H9 (cell line): ENCODE data around the gene TTN. TPM values are rescaled to one million over a fixed set of nuclear protein-coding genes. Genes with fewer than 3 reads are reported as not detected.

Experiments
- DNase-seq: peaks from one replicate; pipeline ENCODE4 v3.0.0-alpha.2; 2017
- H2AFZ ChIP-seq: one replicate; pipeline ENCODE4 v1.6.1; 2013; ENCODE audit warnings: mild to moderate bottlenecking, low read length, control low read depth, moderate library complexity
- H2AK5ac ChIP-seq: 2 replicates; pipeline ENCODE4 v1.6.1; 2013; ENCODE audit warnings: low read length, control low read depth, mixed read lengths; ENCODE audit not compliant: insufficient read length
- H2BK120ac ChIP-seq: one replicate; pipeline ENCODE4 v1.6.1; 2013; ENCODE audit warnings: low read depth, mild to moderate bottlenecking, low read length, control low read depth, inconsistent platforms; ENCODE audit not compliant: poor library complexity, severe bottlenecking
- H2BK12ac ChIP-seq: 2 replicates; pipeline ENCODE4 v1.6.1; 2013; ENCODE audit warnings: low read length, control low read depth, mixed read lengths, low read depth; ENCODE audit not compliant: insufficient read length
- H2BK15ac ChIP-seq: 2 replicates; pipeline ENCODE4 v1.6.1; 2013; ENCODE audit warnings: low read depth, low read length, control low read depth
- H2BK20ac ChIP-seq: one replicate; pipeline ENCODE4 v1.6.1; 2013; ENCODE audit warnings: low read depth, mild to moderate bottlenecking, low read length, control low read depth, inconsistent platforms; ENCODE audit not compliant: poor library complexity, severe bottlenecking
- H2BK5ac ChIP-seq: 2 replicates; pipeline ENCODE4 v1.6.1; 2013; ENCODE audit warnings: low read length, control low read depth, mixed read lengths; ENCODE audit not compliant: insufficient read length
- H3K14ac ChIP-seq: 2 replicates; pipeline ENCODE4 v1.6.1; 2013; ENCODE audit warnings: low read length, control low read depth; ENCODE audit not compliant: insufficient read depth
- H3K18ac ChIP-seq: 2 replicates; pipeline ENCODE4 v1.6.1; 2013; ENCODE audit warnings: low read depth, mild to moderate bottlenecking, mixed read lengths, low read length, control low read depth; ENCODE audit not compliant: insufficient read length
- H3K23ac ChIP-seq: 2 replicates; pipeline ENCODE4 v1.6.1; 2013; ENCODE audit warnings: low read length, control low read depth, mixed read lengths, low read depth; ENCODE audit not compliant: insufficient read length
- H3K23me2 ChIP-seq: 2 replicates; pipeline ENCODE4 v1.6.1; 2013; ENCODE audit warnings: low read depth, mild to moderate bottlenecking, mixed read lengths, low read length, control low read depth; ENCODE audit not compliant: insufficient read length, poor library complexity, severe bottlenecking
- H3K27ac ChIP-seq: 2 replicates; pipeline ENCODE4 v1.5.1; 2013; ENCODE audit warnings: low read length, control low read depth, mixed read lengths, low read depth; ENCODE audit not compliant: insufficient read length
- H3K27me3 ChIP-seq: 2 replicates; pipeline ENCODE4 v1.6.1; 2013; ENCODE audit warnings: low read length, control low read depth, inconsistent platforms; ENCODE audit not compliant: insufficient read depth
- H3K4ac ChIP-seq: 2 replicates; pipeline ENCODE4 v1.6.1; 2013; ENCODE audit warnings: low read depth, mild to moderate bottlenecking, control low read depth, inconsistent platforms, low read length, moderate library complexity
- H3K4me1 ChIP-seq: 2 replicates; pipeline ENCODE4 v1.6.1; 2013; ENCODE audit warnings: low read length, control low read depth, inconsistent platforms; ENCODE audit not compliant: insufficient read depth
- H3K4me2 ChIP-seq: 2 replicates; pipeline ENCODE4 v1.6.1; 2013; ENCODE audit warnings: low read length, control low read depth, mixed read lengths; ENCODE audit not compliant: insufficient read length, insufficient read depth
- H3K56ac ChIP-seq: 2 replicates; pipeline ENCODE4 v1.6.1; 2013; ENCODE audit warnings: low read depth, mild to moderate bottlenecking, mixed read lengths, low read length, control low read depth; ENCODE audit not compliant: insufficient read length
- H3K79me1 ChIP-seq: 2 replicates; pipeline ENCODE4 v1.6.1; 2013; ENCODE audit warnings: low read depth, mild to moderate bottlenecking, moderate library complexity, low read length, control low read depth, inconsistent platforms; ENCODE audit not compliant: insufficient read depth, poor library complexity, severe bottlenecking
- H3K79me2 ChIP-seq: 2 replicates; pipeline ENCODE4 v1.6.1; 2013; ENCODE audit warnings: low read length, control low read depth, inconsistent platforms; ENCODE audit not compliant: insufficient read depth
- H3K9ac ChIP-seq: 2 replicates; pipeline ENCODE4 v1.6.1; 2013; ENCODE audit warnings: low read length, control low read depth, mixed read lengths; ENCODE audit not compliant: insufficient read length; ENCODE audit errors: extremely low read depth
- H3K9me3 ChIP-seq: one replicate; pipeline ENCODE4 v1.6.1; 2013; ENCODE audit warnings: low read depth, low read length, inconsistent platforms; ENCODE audit not compliant: control insufficient read depth
- H3T11ph ChIP-seq: one replicate; pipeline ENCODE4 v1.6.1; 2013; ENCODE audit warnings: mild to moderate bottlenecking, low read length, control low read depth, inconsistent platforms
- H4K20me1 ChIP-seq: one replicate; pipeline ENCODE4 v1.6.1; 2013; ENCODE audit not compliant: control insufficient read depth, insufficient read length, insufficient read depth
- H4K5ac ChIP-seq: 2 replicates; pipeline ENCODE4 v1.6.1; 2013; ENCODE audit warnings: low read depth, mild to moderate bottlenecking, mixed read lengths, low read length, control low read depth; ENCODE audit not compliant: insufficient read length
- H4K8ac ChIP-seq: replicated peaks from 2 replicates; pipeline ENCODE4 v1.6.1; 2013; ENCODE audit warnings: low read length, control low read depth, mixed read lengths, low read depth; ENCODE audit not compliant: insufficient read length
- H4K91ac ChIP-seq: 2 replicates; pipeline ENCODE4 v1.6.1; 2013; ENCODE audit warnings: low read depth, mild to moderate bottlenecking, moderate library complexity, mixed read lengths, low read length, control low read depth; ENCODE audit not compliant: insufficient read length
- H3K27ac Mint-ChIP-seq, 3 experiments: 2 replicates in 2 of 3; 3 replicates in 1 of 3; pipeline ENCODE4 v1.8.0; 2020 to 2021; ENCODE audit warnings: mixed read lengths in 3 of 3, mild to moderate bottlenecking in 1 of 3, moderate library complexity in 1 of 3
- H3K27me3 Mint-ChIP-seq: 2 replicates; pipeline ENCODE4 v1.8.0; 2021; ENCODE audit warnings: low read depth, mild to moderate bottlenecking, moderate library complexity, mixed read lengths
- H3K36me3 Mint-ChIP-seq, 3 experiments: 2 replicates in 2 of 3; 3 replicates in 1 of 3; pipeline ENCODE4 v1.8.0; 2020 to 2021; ENCODE audit warnings: low read depth in 3 of 3, mixed read lengths in 3 of 3; ENCODE audit not compliant: insufficient read depth in 1 of 3
- H3K4me1 Mint-ChIP-seq, 2 experiments: 2 replicates each; pipeline ENCODE4 v1.8.0; 2020; ENCODE audit warnings: mixed read lengths in 2 of 2
- H3K4me3 Mint-ChIP-seq, 2 experiments: 2 replicates in 1 of 2; 3 replicates in 1 of 2; pipeline ENCODE4 v1.8.0; 2020 to 2021; ENCODE audit warnings: mild to moderate bottlenecking in 2 of 2, mixed read lengths in 2 of 2, moderate library complexity in 1 of 2
- H3K9me3 Mint-ChIP-seq, 2 experiments: 2 replicates in 1 of 2; 3 replicates in 1 of 2; pipeline ENCODE4 v1.8.0; 2020; ENCODE audit warnings: mild to moderate bottlenecking in 2 of 2, mixed read lengths in 2 of 2, moderate library complexity in 1 of 2
- WGBS: extraction: QIAGEN DNeasy Blood & Tissue Kit; methylation state at CpG from one replicate; pipeline ENCODE4 v1.1.7; 2013; ENCODE audit warnings: missing lambda C conversion rate, low lambda C conversion rate, mixed read lengths; ENCODE audit not compliant: insufficient read length; ENCODE audit errors: extremely low coverage; 5-methylcytosine and 5-hydroxymethylcytosine counted together
- total RNA-seq: library from RNA; stranded (reverse); gene quantifications from 2 replicates; pipeline ENCODE4 v1.2.1, GENCODE V29; 2021
- TF ChIP-seq, protein P1 (sequence below): fragments of 200-600 bp; sonication (generic); conservative IDR thresholded peaks from 3 replicates; pipeline ENCODE4 v1.8.0; 2021; ENCODE audit warnings: antibody characterized with exemption, mild to moderate bottlenecking

Gene TTN
- total RNA-seq, 1 experiment from 2014 or later = 0.70 TPM

DNA sequence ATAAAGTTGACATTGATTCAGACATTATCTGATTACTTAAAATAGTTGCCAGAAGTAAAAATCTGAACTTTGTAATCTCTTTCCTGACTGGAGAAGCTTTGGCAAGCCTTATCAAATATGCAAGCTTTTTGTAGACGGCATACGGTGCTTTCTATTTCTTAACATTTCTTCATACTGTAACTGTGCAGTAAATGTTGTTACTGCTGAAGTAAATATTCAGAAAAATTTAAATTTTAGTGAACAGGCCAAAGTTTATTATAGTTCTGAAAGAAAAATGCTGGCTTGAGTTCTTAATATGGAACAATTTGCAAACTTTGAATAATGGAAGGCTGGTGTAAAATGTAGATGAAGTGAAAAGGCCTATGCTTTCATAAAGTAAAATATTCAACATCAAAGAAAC is 1.8 kb downstream of the TTN start:
- H3K4me3 Mint-ChIP-seq = no peak overlapping the region
- no peak overlapping the region for H3K27ac Mint-ChIP-seq
- no peak overlapping the region for H2AFZ ChIP-seq
- H4K20me1 ChIP-seq = no peaks in the 10 kb centered on the region
- no peak overlapping the region for H2BK20ac ChIP-seq
- TF ChIP-seq, protein P1, sequence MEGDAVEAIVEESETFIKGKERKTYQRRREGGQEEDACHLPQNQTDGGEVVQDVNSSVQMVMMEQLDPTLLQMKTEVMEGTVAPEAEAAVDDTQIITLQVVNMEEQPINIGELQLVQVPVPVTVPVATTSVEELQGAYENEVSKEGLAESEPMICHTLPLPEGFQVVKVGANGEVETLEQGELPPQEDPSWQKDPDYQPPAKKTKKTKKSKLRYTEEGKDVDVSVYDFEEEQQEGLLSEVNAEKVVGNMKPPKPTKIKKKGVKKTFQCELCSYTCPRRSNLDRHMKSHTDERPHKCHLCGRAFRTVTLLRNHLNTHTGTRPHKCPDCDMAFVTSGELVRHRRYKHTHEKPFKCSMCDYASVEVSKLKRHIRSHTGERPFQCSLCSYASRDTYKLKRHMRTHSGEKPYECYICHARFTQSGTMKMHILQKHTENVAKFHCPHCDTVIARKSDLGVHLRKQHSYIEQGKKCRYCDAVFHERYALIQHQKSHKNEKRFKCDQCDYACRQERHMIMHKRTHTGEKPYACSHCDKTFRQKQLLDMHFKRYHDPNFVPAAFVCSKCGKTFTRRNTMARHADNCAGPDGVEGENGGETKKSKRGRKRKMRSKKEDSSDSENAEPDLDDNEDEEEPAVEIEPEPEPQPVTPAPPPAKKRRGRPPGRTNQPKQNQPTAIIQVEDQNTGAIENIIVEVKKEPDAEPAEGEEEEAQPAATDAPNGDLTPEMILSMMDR = no peak
- H3K27ac ChIP-seq = no peak overlapping the region
- no peak overlapping the region for H3K18ac ChIP-seq
- no peak overlapping the region for H2BK15ac ChIP-seq
- H3K23ac ChIP-seq = no peak overlapping the region
- H3T11ph ChIP-seq = no peak overlapping the region
- H3K4me1 Mint-ChIP-seq = no peaks in the 10 kb centered on the region
- H3K4me2 ChIP-seq = no peak overlapping the region
- no peaks in the 10 kb centered on the region for H3K79me2 ChIP-seq
- no peak overlapping the region for H3K14ac ChIP-seq
- WGBS = no CpG with 5 or more reads among the region's 2 CpGs
- no peak overlapping the region for H3K4ac ChIP-seq
- no peak overlapping the region for H2AK5ac ChIP-seq
- H3K27me3 ChIP-seq = no peaks in the 10 kb centered on the region
- no peaks in the 10 kb centered on the region for H3K4me1 ChIP-seq
- H3K9me3 Mint-ChIP-seq = no peaks in the 10 kb centered on the region
- no peak overlapping the region for H4K5ac ChIP-seq
- no peak overlapping the region for H3K9ac ChIP-seq
- no peak overlapping the region for H4K8ac ChIP-seq
- no peaks in the 10 kb centered on the region for H3K79me1 ChIP-seq
- no peaks in the 10 kb centered on the region for H3K36me3 Mint-ChIP-seq
- H2BK12ac ChIP-seq = no peak overlapping the region
- H3K27me3 Mint-ChIP-seq = no peaks in the 10 kb centered on the region
- no peak overlapping the region for H3K56ac ChIP-seq
- H2BK5ac ChIP-seq = no peak overlapping the region
- H3K9me3 ChIP-seq = no peaks in the 10 kb centered on the region
- H3K23me2 ChIP-seq = no peaks in the 10 kb centered on the region
- H4K91ac ChIP-seq = no peak overlapping the region
- no peak for DNase-seq
- no peak overlapping the region for H2BK120ac ChIP-seq
